Measurements from ENCODE around the gene TMX3.

The TMX3 gene, protein sequence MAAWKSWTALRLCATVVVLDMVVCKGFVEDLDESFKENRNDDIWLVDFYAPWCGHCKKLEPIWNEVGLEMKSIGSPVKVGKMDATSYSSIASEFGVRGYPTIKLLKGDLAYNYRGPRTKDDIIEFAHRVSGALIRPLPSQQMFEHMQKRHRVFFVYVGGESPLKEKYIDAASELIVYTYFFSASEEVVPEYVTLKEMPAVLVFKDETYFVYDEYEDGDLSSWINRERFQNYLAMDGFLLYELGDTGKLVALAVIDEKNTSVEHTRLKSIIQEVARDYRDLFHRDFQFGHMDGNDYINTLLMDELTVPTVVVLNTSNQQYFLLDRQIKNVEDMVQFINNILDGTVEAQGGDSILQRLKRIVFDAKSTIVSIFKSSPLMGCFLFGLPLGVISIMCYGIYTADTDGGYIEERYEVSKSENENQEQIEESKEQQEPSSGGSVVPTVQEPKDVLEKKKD

DNA sequence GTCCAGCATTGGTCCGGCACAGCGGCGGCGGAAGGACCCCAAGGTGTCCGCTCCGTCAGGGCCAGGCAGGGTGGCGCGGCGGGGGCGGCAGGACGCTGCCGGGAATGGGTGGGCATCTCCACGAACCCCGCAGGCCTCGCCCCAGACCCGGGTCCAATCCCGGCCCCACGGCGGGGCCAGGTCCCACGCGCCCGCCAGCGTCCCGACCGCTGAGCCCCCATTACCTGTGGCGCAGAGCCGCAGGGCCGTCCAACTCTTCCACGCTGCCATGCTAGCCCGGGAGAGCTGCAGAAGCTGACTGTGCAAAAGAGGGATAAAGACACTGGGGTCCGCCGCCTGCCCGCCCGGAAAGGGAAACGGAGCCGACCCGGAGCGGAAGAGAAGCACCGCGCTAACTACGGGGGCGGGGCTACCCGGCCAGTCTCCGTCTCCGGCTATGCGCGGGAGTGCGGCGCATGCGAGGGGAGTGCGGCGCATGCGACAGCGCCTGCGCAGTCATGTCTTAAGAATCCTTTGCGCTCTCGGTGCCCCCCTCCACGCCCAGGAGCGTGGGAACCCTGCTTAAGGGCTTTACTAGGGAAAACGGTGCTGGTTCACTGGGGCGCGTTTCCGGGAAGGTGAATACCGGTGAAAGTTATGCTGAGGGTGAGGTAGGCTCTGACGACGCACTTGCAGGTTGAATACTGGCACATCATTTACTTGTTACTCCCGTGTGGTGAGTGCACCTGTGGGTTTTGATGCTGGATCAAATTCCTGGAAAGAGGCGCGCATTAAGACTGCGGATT is at the start of gene TMX3:
Gene TMX3 (minus strand): TSS at position 397 of the 785 bp plus-strand sequence. CDS start 127 bp downstream, at position 270.
- peak; percentile 88 for DNase-seq

DNA sequence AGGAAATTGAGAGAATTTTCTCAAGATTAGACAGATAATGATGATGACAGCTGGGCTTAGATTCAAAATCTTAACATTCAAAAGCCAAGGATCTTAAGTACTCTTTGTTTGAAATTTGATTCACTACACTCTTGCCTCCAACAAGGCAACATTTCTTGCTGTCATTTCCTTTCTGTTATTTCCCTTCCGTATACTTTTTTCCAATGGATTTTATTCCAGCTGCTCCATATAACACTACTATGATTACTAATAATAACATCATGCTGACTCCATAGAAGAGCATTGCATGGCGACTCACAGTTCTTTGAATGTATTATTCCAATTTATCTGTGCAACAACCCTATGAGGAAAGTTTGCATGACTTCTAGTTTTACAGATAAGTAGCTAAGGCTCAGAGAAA is 49.1 kb upstream of the TMX3 start:
- DNase-seq: no peak

DNA sequence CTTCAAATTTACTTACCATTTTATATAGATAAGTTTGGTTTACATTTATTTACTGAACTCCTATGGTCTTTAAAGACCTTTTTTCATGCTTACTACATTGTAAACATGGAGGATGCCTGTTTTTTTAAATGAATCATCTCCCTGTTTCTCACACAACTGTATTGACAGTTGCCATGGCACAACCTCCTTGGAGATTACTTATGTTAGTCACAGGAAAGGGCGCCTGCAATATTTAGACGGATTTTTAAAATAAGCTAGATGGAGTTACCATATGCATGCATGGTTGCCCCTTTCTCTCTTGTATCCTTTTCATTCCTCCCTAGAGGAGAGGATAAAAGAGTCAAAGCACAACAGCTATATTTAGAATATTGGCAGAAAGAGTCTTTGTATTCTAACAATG is 48.2 kb upstream of the TMX3 start:
- DNase-seq: no peak

DNA sequence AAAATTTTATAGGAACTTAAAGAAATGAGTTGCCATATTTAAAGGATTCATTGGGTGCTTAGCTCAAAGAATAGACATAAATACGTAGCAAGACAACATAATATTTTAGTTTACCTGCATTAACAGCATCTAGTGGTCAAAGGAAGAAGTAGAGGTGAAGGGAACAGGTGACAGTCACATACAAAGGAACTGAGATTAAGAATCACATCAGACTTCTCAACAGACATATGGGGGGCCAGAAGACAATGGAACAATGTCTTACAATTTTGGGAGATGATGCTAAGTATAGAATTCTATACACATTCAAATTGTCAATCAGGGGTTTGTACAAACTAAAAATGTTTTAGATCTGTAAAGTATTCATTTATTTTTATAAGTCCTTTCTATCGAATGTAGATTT is 44.4 kb upstream of the TMX3 start:
- no peak for DNase-seq

DNA sequence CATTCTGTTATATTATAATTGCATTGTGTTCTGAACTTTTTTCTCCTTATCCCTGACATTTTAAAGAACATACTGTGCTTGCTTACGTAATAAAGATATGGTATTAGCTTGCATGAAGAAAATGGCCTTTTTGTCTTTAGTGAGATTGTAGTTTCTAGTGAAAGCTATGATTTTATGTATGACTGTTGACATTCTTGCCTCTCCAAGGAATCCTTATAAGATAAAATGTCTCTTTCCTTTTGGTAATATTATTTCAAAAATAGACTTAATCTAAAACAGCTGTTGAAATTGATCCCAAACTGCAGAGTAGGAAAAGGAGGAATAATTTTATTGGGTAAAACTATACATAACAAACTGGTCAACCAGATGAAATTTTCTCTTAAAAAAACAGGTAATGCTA is 42.2 kb upstream of the TMX3 start:
- no peak for DNase-seq

DNA sequence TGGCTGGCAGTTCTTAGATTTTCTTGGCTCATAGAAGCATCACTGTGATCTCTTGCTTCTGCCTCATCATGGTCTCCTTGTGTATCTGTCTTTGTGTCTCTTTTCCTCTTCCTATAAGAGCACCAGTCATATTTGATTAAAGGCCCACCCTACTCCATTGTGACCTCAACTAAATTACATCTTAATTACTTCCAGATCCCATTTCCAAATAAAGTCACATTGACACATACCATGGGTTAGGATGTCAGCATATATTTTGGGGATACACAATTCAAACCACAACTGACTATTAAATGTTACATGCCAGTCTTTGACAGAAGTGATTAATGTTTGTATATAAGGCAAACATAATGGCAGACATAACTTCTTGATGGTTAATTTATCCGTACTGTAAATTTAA is 27.3 kb upstream of the TMX3 start:
- DNase-seq: no peak

DNA sequence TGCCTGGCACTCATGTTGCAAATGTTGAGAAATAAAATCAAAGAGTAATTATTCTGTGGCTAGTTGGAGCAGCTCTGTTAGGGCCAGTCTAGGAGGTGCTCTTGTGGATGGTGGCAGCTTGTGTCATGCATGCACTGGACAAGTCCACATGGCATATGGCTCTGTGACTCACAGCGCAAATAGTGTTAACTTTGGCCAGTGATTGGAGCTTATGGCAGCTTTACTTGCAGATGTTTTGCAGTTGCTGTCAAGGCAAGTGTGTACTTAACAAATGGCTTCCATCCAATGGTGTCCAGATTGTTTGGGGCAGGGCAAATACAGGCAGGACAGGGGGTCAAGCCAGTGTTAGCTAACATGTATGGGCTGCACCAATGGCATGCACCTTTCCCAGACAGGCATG is 26.1 kb upstream of the TMX3 start:
- no peak for DNase-seq

DNA sequence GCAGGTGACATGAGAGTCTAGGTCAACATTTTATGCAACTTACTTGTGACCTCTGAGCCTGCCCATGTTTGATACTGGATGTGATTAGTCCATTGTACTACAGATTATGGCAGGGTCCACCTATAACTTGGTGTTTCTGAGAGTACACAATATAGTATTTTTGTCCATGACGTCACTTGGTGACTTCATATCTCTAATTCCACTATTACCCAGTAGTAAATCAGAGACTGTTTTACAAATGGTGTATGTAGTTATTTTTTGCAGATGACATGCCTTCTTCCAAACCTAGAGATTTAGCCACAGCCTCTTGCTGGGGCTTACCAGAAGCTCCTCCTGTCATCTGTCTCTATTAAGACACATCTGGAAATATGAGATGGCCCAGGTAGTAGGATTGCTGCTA is 24.6 kb upstream of the TMX3 start:
- DNase-seq: no peak

DNA sequence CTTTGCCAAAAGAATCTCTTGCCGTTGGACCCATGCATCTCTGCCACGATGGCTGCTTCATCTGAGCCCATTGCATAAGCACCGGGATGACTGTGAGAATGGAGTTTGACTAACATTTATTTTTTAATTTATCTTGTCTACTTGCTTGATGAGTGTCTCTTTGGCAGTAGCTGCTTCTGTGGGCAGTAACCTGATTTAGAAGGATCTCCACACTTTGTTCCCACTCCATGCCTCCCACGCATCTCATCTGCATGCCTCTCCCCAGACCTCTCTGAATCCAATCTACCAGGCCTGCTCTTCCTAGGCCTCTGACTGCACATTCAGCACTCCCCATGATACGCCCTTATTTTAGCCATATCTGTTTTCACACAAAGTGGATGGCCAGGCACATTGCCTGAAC is 23.7 kb upstream of the TMX3 start:
- DNase-seq: no peak

DNA sequence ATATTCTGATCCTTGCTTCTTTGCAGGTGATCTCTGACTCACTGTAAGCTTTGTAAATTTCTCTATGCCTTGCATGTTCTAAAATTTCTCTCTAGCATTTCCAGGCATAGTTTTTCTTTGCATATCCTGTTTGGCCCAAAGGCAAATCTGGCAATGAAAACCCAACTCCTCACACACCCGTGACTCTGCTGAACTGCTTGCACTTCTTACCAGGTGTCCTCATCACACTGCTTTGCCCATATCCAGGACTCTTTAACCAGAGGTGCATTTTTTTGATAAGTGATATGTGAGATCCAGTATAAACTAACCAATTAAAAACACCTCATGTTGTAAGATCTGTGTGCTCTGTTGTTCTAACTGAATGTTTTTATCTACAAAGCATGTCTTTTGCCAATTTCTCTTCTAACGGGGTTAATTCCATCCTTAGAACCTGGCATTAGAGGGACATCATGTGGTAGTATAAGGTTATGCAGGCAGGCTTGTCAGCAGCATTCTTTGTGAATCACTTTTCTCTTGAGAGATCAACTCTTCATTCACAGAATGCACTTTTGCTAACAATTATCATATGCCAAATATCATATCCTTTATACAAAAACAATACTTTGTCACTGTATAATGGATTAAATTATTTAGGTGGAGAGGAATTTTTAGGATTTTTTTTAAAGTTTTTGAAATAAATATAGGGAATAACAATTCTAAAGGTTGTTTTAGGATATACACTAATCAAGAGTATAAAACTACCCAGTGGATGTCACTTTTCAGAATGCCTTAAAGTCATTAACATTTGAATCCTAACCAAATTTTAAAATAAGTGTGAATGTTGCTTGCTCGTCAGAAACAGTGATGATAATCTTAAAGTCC is 20.8 kb upstream of the TMX3 start:
- DNase-seq: no peak

DNA sequence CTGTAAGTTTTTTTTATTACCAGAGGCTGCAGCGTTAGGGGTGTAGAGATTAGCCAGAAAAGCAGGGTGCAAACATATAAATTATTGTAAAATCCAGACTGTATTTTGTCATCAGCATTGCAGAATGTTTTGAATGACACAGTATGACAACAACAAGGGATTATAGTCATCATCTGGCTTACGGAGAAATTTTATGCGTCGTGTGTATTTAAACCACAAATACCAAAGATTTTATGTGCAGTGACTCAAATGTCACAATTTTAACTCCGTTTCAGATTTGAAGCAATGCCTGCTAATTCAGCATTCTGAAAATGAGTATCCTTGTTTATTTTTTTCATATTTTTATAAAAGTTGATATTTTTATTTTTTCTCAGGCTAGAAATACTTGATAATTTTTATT is 19.4 kb upstream of the TMX3 start:
- no peak for DNase-seq

DNA sequence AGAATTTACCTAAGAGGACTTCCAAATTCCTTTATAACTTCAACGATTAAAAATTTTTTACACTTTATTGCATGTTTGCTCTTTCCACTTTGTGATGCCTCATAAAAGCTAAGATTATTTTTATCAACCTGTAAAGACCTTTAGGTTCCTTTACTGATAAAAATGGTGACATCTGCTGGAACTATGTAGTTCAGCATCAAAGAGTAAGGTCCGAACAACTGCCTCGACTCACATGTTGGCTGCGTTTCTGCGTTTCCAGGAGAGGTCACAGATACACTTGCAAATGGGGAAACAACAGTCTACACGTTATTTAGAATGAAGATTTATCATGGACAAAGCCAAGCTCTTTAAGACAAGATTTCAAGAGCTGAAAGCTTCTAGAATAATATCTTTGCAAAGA is 18.8 kb upstream of the TMX3 start:
- no peak for DNase-seq

DNA sequence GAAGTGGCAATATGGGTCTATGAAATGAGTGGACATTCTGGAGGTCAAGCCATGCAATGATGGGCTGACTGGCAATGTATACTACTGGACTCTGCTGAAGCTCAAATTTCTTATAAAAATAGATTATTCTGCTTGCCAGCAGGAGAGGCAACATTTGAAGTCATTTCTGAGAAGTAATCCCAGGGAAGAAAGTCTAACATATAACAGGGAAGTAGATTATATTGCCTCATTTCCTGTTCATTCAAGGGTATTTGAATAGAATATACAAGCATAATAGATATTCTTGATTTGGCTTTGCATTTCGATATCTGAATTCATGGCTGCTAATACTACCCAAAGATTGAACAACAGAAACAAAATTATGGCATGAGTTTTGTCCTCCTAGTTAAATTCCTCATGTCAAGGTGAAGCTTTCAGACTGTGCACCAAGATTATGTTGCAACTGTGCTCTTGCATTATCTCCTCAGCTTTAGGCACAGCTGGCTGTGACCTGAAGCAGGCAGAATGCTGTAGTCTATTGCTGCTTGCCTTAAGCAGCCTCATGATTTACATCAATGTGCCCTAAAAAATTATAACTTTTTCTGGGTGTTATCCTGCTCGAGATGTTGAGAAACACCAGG is 13.3 kb upstream of the TMX3 start:
- no peak for DNase-seq

DNA sequence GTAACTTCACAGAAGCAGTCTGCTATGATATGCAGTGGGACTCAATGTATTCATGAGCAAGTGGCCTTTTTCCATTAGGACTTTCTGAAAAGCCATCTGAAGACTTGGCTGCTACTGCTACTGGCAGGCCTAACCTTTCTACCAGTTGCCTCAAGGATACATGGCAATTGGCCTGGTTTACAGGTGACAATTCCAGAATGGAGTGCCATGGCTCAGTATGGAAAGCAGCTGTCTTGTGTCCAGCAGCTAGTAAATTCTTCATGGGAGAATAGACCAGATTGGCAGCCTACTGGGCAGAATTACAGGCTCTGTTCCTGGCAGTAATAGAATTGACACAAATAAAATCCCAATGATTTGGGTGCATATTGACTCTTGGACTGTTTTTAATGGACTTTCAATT is 12.6 kb upstream of the TMX3 start:
- DNase-seq: no peak

DNA sequence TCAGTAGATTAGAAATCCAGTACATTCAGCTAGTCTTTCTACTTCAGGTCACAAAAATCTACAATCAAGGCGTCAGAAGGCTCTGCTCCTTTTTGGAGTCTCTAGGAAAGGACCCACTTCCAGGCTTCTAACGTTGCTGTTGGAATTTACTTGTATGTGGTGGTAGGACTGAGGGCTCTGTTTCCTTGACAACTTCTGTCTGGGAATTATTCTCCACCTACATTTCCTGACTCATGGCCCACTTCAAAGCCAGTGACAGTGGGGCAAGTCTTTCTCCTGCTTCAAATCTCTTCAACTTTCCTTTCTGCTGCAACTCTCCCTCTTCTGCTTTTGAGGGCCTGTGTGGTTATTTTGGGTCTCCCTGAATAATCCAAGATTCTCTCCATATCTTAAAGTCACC is 10.4 kb upstream of the TMX3 start:
- DNase-seq: no peak

DNA sequence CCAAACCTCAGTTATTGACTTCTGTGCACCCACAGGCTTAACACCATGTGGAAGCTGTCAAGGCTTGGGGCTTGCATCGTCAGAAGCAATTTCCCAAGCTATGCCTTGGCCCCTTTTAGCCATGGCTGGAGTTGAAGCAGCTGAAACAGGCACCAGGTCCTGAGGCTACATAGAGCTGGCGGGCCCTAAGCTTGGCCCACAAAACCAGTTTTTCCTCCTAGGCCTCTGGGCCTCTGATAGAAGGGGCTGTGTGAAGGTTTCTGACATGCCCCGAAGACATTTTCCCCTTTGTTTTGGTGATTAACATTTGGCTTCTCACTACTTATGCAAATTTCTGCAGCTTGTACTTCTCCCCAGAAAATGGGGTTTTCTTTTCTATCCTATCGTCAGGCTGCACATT is 9.1 kb upstream of the TMX3 start:
- DNase-seq: no peak

DNA sequence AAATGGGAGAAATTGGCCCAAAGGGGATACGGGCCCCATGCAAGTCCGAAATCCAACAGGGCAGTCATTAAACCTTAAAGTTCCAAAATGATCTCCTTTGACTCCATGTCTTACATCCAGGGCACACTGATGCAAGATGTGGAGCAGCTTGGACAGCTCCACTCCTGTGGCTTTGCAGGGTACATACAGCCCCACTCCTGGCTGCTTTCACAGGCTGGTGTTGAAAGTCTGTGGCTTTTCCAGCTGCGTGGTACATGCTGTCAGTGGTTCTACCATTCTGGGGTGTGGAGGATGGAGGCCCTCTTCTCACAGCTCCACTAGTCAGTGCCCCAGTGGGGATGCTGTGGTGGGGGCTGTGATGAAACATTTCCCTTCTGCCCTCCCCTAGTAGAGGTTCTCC is 8.6 kb upstream of the TMX3 start:
- no peak for DNase-seq

DNA sequence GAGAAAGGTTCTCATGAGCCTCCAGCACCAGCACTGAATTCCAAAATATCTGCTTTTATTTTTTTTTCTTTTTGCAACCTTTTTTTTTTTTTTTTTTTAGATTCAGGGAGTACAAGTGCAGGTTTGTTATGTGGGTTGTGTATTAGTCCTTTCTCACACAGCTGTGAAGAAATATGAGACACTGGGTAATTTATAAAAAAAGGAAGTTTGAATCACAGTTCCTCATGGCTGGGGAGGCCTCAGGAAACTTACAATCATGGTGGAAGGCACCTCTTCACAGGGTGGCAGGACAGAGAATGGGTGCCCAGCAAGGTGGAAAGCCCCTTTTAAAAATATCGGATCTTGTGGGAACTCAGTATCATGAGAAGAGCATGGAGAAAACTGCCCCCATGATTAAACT is 7.9 kb upstream of the TMX3 start:
- no peak for DNase-seq

DNA sequence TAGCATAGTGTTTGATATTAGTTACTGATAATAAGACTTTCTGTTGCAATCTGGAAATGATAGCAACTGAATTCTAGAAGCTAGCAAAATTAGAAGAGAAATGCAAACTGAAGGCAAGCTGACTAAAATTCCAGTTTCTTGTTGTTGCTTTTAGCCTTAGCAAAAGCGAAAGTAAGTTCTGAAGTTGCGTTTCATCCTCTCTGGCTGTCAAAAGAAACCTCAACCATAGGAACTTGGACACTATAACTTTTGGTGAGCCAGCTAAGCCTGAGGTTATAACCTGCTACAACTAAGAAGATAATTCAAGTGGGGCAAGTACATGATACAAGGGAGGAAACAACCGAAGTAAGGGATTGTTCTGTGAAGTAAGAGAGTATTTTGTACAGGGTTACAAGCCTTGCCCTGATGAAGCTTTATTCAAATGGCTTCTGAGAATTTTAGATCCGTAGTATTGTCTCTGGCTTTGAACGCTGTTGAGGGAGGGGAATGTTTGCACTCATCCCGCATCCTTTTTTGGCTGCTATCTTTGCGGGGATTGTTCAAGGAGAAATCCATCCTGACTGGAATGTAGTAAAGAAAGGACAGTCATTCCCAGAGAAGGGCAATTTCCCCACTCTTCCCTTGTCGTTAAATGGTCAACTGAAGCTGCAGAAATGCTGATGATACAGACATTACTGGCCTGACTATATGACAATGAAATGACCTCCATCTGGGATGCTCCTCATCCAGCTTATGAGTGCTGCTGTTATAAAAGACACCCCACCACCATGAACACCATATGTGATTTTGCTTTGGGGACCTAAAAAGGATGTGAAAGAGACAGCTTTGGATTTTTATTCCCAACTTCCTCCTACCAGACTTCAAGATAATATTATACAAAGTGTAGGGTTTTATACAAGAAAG is 7.0 kb upstream of the TMX3 start:
- DNase-seq: peak; percentile 15

DNA sequence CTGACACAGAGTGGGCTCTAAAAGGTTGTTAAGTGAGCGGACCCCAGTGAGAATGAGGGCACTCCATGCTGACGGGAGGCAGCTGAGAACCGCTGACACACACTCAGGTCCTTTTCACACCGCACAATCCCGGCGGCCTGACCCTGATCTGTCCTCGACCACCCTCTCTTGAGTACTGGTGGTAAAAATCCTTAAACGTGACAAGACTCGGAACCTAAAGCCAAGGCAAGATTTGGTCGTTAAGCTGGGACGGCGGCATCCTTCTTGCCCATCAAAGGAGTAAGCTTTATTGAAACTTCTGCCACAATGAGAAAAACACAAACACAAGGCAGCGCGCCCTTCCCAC is 569 bp downstream of the TMX3 start:
- no peak for DNase-seq

DNA sequence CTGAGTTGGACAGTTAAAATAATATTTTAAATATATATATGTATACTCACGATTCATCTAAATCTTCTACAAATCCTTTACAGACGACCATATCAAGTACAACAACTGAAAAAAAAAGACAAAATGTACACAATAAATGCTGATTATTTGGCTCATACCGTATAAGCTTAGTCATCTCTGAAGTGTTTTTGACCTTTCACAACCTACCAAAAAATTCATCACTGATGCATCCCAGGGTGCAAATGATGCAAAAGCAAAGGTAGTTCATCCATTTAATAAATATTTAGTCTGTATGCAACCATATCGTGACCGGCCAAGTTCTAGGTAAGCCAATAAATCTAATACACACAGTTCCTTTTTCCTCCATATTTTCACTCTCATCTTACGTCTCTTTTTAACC is 1.1 kb downstream of the TMX3 start:
- no peak for DNase-seq

DNA sequence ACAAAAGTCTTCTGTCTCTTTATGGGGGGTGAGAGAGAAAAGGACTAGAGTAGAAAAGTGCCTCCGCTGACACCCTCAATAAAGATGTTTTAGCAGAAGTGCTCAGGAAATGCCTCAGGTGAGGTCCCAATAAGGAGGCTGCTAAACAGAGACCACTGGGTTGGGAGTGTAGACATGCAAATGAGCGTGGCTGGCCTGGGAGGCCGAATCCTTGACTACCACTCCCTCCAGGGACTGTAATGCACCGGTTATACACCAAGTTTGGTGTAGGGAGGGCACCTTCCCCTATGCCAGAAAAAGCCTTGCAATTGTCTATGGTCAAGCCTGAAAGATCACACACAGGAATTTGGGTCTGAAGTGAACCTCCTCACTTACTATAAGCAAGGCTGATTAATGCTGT is 1.8 kb downstream of the TMX3 start:
- DNase-seq: no peak

Measured in KG1 (cell line).